ENCODE data around the gene MAP3K5. TPM values are rescaled to one million over a fixed set of nuclear protein-coding genes. Genes with fewer than 3 reads are reported as not detected.

MAP3K5 gene
- total RNA-seq, 1 experiment from 2014 or later: 8.1 TPM

GRCh38 chr6:136517582-136517981 lies 274.7 kb downstream of the MAP3K5 start:
- DNase-seq (ENCODE audit: low read depth, low spot score) (no peak), ATAC-seq (no peak)
- TF ChIP-seq SIN3A (IDR thresholded peaks at IDR 0.05; ENCODE audit: borderline replicate concordance, insufficient read depth, low read depth, low read length) (no peak), CTCF (IDR thresholded peaks at IDR 0.05) (no peak)
- ChIA-PET CTCF (no interaction called here), POLR2A (no interaction called here)
- Histone ChIP-seq H3K27ac (ENCODE audit: low read length) (no peak overlapping the region), H3K4me1 (ENCODE audit: control insufficient read depth, insufficient read depth, low read length) (no peaks in the 10 kb centered on the region), H3K4me3 (ENCODE audit: low read depth in 2 of 2, low read length in 2 of 2) (no peak overlapping the region), H3K27me3 (ENCODE audit: control insufficient read depth, insufficient read depth, low read length) (no peaks in the 10 kb centered on the region), H3K9me3 (ENCODE audit: control insufficient read depth, insufficient read depth, low read depth, low read length) (no peaks in the 10 kb centered on the region), H3K36me3 (ENCODE audit: control insufficient read depth, insufficient read depth, low read length) (no peaks in the 10 kb centered on the region)
- intact Hi-C loops (cut with micrococcal nuclease; ENCODE audit: unreplicated experiment): no loop called here
- no TSS peak for BruUV-seq (replicated peaks)
- in situ Hi-C loops (cut with HindIII; ENCODE audit: low pct_unique_long_range_greater_than_20kb, low sequenced_read_pairs): no loop called here

GRCh38 chr6:136517002-136517401 lies 275.3 kb downstream of the MAP3K5 start:
- intact Hi-C loops (cut with micrococcal nuclease; ENCODE audit: unreplicated experiment): no loop called here
- Histone ChIP-seq H3K4me1 (ENCODE audit: control insufficient read depth, insufficient read depth, low read length) (no peaks in the 10 kb centered on the region), H3K36me3 (ENCODE audit: control insufficient read depth, insufficient read depth, low read length) (no peaks in the 10 kb centered on the region), H3K27me3 (ENCODE audit: control insufficient read depth, insufficient read depth, low read length) (no peaks in the 10 kb centered on the region), H3K4me3 (ENCODE audit: low read depth in 2 of 2, low read length in 2 of 2) (no peak overlapping the region), H3K27ac (ENCODE audit: low read length) (no peak overlapping the region), H3K9me3 (ENCODE audit: control insufficient read depth, insufficient read depth, low read depth, low read length) (no peaks in the 10 kb centered on the region)
- no peak for DNase-seq (ENCODE audit: low read depth, low spot score)
- BruUV-seq (replicated peaks): no TSS peak
- CTCF ChIA-PET: no interaction called here
- TF ChIP-seq SIN3A (IDR thresholded peaks at IDR 0.05; ENCODE audit: borderline replicate concordance, insufficient read depth, low read depth, low read length): no peak
- TF ChIP-seq CTCF (IDR thresholded peaks at IDR 0.05): no peak
- no peak for TF ChIP-seq TCF7L2 (IDR thresholded peaks at IDR 0.05; ENCODE audit: low read depth, low read length)
- no peak for TF ChIP-seq POLR2AphosphoS5 (IDR thresholded peaks at IDR 0.05; ENCODE audit: low read depth, low read length)
- TF ChIP-seq REST (IDR thresholded peaks at IDR 0.05; ENCODE audit: insufficient read depth in 1 of 2, low read depth in 2 of 2, low read length in 1 of 2): no peak
- ATAC-seq: no peak
- in situ Hi-C loops (cut with HindIII; ENCODE audit: low pct_unique_long_range_greater_than_20kb, low sequenced_read_pairs): no loop called here
- POLR2A ChIA-PET: no interaction called here

- Histone ChIP-seq H3K4me3 (ENCODE audit: low read depth in 2 of 2, low read length in 2 of 2) (no peak overlapping the region), H3K27me3 (ENCODE audit: control insufficient read depth, insufficient read depth, low read length) (no peaks in the 10 kb centered on the region), H3K36me3 (ENCODE audit: control insufficient read depth, insufficient read depth, low read length) (no peaks in the 10 kb centered on the region), H3K9me3 (ENCODE audit: control insufficient read depth, insufficient read depth, low read depth, low read length) (no peaks in the 10 kb centered on the region), H3K4me1 (ENCODE audit: control insufficient read depth, insufficient read depth, low read length) (no peaks in the 10 kb centered on the region), H3K27ac (ENCODE audit: low read length) (no peak overlapping the region)
- in situ Hi-C loops (cut with HindIII; ENCODE audit: low pct_unique_long_range_greater_than_20kb, low sequenced_read_pairs) (no loop called here), intact Hi-C loops (cut with micrococcal nuclease; ENCODE audit: unreplicated experiment) (no loop called here)
- no peak for ATAC-seq
- CTCF ChIA-PET: no interaction called here
- TF ChIP-seq POLR2AphosphoS5 (IDR thresholded peaks at IDR 0.05; ENCODE audit: low read depth, low read length): no peak
- no peak for TF ChIP-seq REST (IDR thresholded peaks at IDR 0.05; ENCODE audit: insufficient read depth in 1 of 2, low read depth in 2 of 2, low read length in 1 of 2)
- no peak for TF ChIP-seq CTCF (IDR thresholded peaks at IDR 0.05)
- no peak for TF ChIP-seq SIN3A (IDR thresholded peaks at IDR 0.05; ENCODE audit: borderline replicate concordance, insufficient read depth, low read depth, low read length)
- POLR2A ChIA-PET: no interaction called here
- BruUV-seq (replicated peaks): no TSS peak
- DNase-seq (ENCODE audit: low read depth, low spot score): no peak
Observed at GRCh38 chr6:136514591-136514990, 277.7 kb downstream of the MAP3K5 start.

Measured in Panc1 (cell line).